SHP77 treated with DMSO at 0.1 percent for 48 hours (cell line): ENCODE results near the gene CEP131.

Experiments
- DNase-seq: peaks from one replicate; lab custom pipeline; 2025; lab: John Stamatoyannopoulos, UW

Gene CEP131

DNA sequence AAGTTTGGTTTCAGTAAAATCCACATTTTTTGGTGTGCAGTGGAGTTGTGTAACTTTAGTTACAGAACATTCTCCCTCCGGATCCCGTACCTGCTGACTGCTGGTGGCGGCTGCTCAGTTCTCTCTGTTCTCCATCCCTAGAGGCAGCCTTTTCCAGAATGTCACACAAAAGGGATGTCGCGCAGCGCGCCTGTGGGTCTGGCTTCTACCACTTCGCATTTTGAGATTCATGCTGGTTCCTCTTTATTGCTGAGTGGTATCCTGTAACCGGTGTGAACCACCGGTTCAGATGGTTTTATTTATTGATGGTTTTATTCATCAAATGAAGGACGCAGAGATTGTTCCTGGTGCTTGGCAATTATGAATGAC, 981 bp upstream of the CEP131 start:
- DNase-seq, result peak; percentile 50

DNA sequence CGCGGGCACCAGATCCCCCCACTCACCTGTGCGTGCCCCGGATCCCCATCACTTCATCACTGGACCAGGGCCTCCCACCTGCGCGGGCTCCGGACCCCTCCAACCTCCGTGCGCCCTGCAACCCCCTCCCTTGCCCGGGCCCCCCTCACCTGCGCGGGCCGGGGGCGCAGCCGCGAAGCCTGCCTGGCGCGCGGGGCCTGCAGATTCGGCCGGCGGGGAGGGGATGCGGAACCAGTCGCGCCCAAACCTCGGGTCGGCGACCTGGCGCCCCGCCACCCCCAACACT, 202 bp downstream of the CEP131 start:
- DNase-seq, result no peak

DNA sequence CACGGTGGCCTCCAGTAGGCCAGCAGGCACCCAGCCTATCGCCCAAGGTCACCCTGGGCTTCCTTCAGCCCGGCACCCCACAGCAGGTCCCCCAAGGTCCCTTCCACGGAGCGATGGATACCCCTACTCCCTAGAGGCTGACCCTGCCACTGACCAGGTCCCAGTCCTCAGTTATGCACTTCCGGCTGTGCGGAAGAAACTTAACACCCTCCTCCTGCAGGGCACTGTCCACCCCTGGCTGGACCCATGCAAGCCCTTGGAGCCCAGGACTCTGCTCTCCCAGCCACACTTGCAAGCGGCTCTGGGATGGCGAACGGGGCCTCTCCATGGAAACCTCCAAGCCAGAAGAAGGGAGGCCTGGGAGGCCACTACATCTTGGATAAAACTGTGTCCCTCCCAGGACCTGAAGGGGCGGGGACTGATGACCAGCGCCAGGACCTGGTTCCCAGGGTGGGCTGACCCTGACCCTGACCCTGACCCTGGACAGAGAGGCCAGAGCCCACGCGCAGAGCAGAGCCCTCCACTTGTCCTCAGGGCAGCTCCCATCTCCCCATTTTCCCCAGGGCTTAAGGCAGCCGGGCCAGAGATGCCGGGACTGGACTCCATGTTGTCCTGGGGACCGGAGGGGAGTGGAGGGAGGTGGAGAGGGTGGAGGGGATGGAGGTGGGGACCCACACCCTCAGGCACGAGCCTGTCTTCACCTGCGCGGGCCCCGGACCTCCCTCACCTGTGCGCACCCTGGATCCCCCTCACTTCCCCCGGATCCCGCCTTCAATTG, 734 bp downstream of the CEP131 start:
- no peak for DNase-seq

DNA sequence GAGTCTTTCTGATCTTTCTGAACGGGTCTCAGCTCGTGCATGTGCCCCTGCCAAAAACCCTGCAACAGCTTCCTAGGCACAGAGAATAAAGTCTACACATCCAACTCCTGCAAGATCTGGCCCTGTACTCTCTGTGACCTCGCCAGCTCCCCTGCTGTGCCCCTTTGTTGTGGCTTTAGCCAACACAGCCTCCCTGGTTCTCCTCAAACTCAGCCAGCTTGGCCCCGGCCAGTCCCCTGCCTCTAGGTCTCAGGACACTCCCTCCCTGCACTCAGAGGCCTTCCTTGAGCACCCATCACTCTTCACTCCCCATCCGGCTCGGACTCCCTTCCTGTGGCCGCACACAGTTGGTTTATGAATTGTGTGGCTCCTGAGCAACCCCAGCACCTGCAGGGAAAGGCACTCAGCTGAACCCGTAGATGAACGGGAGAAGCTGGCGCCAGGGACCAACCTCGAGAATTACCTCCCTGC, 1.4 kb downstream of the CEP131 start:
- no peak for DNase-seq

DNA sequence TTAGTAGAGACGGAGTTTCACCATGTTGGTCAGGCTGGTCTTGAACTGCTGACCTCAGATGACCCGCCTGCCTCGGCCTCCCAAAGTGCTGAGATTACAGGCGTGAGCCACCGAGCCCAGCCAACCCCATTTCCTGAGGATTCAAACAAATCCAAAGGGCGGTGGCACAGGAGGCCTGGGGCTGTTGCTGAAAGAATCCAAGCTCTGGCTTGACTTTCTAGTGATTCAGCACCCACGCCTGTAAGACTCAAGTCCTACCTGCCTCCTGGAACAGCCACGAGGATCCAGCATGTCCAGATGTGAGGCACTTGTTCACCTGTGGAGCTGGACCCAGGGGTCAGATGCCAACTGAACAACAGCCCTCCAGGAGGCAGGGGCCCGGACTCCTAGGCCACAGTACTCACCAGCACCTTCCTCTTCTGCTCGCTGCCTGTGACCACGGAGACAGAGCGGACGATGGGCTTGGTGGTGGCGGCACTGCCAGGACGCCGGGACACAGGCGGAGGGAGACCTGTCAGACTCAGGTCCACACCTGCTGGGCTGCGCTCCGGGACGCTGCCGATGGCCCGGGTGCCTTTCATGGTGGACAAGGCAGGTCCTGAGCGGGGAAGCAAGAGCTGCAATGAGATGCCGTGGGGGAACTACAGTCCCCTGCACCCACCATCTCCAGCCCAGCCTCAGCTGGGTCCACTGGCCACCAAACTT, 3.1 kb downstream of the CEP131 start:
- no peak for DNase-seq

DNA sequence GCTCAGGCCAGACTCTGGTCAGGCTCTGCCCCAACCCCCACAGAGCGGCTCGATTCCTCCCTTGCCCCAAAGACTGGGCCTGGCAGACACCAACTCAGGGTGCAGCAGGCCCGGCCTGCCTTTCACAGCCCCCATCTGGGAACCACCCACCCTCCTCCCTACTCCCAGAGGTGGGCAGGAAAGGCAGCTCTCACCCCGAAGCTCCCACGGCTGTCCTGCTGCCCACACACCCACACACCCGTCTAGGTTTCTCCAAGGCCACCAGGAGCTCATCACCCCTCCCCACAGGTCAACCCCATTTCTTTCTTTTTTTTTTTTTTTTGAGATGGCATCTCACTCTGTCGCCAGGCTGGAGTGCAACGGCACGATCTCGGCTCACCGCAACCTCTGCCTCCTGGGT, 3.8 kb downstream of the CEP131 start:
- no peak for DNase-seq

DNA sequence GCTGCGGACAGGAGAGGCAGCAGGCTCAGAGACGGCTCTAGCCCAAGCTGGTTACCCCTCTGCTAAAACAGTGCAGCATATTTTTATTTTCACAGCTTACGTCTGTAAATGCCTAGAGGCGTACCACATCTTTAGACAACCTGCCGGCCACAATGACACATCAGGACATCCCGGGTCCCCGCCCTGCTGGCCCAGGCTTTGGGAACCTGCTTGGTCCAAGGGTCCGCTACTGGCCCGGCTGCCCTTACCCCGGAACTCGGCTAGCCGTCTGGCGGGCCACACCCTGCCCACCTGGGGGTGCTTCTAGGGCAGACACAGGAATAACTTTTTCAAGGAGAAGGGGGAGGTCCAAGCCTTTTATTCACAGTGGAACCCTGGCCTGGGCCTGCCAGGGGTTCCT, 4.3 kb downstream of the CEP131 start:
- DNase-seq, result no peak

DNA sequence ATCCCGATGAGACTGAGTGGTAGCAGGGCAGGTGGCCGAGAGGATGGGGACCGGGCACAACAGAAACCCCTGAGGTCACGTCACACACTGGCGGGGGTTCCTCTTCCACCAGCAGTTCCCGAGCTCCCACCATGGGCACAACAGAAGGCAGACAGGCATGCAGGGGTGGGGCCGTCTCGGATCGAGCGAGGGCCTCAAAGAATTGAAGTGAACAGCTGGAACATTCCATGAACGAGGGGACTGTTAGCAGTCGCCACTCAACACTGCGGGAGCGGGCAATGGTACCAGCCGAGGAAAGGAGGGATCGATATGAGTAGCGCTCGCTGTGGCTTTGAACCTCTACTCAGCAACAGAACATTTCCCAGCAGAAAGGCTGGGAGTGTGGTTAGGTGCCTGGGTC, 5.3 kb downstream of the CEP131 start:
- DNase-seq, result no peak

DNA sequence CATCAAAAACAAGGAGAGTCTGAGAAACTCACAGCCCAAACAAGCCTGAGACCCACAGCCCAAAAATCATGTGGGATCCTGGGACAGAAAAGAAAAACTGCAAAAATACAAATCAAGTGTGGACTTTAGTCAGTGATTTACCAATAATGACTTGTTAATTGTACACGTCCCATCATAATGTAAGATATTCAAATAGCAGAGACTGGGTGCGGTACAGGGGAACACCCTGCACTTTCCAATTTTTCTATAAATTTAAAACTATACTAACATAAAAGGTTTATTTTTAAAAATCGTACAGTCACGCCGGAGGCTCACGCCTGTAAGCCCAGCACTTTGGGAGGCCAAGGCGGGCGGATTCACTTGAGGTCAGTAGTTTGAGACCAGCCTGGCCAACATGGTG, 8.8 kb downstream of the CEP131 start:
- no peak for DNase-seq

DNA sequence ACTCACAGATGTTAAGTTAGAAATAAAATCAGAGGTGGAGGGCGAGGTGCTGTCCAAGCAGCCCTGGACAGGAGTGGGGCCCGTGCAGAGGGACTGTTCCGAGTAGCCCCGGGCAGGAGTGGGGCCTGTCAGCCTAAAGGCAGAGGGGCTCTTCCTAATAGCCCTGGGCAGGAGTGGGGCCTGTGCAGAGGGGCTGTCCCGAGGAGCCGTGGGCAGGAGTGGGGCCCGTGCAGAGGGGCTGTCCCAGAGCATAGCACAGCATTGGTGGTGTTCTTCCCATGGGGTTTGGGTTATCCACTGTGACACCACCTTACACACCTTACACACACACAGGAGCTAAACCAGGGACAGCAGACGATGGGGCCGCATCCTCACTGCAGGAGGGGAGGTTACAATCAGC, 10.4 kb downstream of the CEP131 start:
- DNase-seq, result no peak

DNA sequence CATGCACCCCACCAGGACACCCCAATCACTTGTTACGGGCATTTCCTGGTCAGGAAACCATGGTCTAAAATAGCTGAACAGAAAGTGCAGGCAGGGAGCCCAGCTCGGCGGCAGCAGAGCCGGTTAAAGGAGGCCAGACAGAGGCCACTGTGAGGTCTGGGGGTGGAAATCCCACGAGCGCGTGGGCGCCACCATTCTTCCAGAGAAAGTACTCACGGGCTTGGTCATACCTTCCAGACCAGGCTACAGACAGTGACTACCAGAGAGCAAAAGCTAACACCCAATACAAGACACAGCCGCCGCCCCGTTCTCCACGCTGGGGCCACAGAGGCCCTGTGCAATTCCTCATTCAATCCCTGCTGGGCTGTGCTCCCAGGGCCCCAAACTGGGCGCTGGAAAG, 11.9 kb downstream of the CEP131 start:
- no peak for DNase-seq

DNA sequence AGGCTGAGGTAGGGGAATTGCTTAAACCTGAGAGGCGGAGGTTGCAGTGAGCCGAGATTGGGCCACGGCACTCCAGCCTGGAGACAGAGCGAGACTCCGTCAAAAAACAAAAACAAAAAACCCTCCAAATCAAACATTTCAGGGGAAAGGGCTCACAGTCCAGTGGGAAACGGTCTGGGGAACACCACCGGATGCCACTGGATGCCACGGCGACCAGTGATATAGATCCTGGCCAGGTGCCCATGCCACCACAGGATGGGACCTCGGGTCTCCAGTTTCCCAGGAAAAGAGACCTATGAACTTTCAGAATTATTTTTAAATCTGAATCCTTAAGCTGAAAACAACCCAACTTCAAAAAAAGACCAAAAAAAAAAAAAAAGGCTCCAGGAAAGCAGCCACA, 12.3 kb downstream of the CEP131 start:
- DNase-seq, result no peak

DNA sequence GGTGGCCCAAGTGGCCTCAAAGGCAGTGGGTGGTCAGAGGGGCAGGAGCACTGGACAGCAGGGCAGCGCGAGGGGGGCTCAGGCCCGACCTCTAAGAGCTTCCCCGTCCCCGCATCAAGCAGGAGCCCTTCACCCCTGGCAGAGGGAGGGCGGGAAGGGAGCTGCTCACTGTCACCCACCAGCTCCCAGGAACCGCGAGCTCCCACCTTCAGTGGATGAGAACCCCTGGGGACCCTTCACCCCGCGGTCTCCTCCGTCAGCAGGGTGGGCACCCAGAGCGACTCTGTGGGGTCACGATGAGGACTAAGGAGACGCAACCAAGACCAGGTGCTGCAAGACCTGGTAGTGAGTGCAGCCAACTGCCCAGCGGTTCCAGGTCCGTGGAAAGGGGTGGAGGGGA, 13.6 kb downstream of the CEP131 start:
- no peak for DNase-seq

DNA sequence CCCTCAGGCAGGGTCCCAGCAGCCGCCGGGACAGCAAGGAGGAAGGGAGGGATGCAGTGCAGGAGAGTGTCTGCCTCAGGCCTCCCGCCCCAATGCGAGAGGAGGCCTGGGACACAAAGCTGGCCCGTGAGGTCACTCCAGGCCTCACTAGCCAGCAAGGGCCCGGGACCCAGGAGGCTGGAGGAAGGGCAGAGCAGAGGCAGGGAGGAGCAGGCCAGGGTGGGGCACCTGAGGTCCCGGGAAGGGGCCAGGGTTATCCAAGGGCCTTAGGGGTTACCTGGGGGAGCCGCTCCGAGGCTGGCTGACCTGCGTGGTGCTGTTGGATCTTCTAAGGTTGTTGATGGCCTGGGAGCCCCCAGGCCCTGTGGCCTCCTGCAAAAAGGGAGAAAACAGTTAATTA, 14.1 kb downstream of the CEP131 start:
- no peak for DNase-seq

DNA sequence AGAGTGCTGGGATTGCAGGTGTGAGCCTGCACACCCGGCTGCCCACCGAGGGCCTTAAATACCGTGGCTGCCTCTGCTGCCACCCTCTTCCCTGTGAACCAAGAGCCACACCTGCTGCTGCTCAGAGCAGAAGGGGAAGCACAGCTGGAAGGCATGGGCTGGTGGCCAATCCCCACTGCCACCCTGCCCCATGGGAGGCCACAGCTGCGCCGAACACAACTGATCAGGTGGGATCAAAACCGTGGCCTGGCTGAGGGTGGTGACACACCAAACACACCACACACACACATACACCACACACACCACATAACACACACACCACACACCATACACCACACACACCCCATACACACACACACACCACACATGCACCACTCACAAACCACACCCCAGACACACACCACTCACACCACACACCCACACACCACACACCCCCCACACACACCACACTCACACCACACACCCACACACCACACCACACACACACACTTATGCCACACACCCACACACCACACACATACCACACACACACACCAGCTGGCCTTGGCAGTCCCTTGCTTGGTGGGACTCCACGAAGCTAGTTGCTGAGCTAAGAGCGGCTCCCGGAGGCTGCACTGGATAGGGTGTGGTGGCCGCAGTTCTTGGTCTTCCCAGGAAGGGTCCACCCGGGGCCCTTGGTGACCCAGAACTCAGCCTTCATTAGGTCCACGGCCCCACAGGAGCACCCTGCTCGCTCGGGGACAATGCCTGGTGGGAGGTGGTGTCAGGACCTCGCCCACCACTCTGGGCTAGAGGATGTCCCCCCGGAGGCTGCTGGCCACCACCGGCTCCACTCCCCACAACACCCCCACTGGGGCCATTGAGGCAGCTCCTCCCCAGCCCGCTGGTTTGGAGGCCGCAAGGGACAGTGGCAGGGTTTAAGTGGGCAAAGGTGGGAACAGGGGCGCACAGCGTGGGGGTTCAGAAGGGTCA, 14.9 kb downstream of the CEP131 start:
- no peak for DNase-seq

DNA sequence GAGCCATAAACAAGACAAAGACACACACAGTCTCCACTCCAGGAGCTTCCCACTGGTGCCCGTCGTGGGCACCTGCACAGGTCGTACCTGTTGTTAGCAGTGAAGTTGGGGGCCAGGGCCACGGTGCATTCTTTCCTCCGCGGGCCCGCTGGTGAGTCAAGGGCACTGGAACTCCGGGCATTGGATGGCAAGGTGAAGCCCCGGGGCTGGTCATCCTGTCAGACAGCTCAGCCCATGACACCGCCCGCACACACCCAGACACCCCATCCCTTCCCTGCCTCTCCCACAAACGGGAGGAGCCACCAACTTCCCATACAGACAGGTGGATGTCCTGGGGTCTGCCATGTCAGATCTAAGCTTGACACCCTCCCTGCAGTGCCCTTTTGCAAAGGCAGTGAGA, 16.1 kb downstream of the CEP131 start:
- DNase-seq, result no peak

DNA sequence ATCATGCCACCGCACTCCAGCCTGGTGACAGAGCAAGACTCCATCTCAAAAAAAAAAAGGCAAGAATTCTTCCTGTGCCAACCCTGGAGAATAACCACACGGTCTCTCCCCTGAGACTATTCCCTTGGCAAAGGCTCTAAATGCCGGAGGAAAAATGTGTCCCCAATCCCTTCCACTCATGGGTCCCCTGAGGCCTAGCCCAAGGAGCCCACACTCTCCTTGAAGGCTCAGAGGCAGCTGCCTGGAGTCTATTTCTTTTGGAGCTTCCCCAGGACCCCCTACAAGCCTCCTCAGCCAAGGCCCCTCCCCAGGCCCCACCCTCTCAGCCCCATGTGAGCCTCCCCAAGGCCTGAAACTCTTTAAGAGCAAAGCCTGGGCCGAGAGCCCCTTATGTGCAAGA, 16.6 kb downstream of the CEP131 start:
- no peak for DNase-seq

DNA sequence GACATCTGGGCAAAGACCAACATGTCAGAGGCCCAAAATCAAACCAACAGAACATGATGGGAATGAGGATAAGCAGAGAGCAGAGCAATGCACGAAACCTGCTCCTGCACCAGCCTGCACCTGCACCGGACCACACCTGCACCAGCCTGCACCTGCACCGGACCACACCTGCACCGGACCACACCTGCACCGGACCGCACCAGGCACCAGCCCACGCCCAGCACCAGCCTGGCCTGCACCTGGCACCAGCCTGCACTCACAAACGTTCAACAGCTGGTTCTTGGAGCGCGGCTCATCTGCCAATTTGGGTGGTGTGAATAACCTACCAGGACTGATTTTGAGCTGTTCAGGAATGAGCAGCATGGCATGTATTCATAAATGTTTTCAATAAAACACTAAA, 18.2 kb downstream of the CEP131 start:
- DNase-seq, result no peak

DNA sequence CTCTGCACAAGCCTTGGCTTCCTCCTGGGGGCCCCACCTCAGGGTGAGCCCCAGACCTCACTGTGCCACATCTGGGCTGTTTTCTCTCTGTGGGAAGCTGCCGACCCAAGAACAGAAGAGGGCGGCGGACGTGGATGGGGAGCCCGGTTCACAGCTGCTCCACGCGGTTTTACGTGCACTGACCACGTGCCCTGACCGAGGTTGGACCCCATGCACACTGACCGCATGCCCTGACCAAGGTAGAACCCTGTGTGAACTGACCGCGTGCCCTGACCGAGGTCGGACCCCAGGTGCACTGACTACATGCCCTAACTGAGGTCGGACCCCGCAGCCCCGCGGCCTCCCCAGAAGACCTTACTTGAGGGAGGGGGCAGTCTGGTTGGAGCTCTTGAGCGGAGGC, 19.6 kb downstream of the CEP131 start:
- DNase-seq, result no peak

DNA sequence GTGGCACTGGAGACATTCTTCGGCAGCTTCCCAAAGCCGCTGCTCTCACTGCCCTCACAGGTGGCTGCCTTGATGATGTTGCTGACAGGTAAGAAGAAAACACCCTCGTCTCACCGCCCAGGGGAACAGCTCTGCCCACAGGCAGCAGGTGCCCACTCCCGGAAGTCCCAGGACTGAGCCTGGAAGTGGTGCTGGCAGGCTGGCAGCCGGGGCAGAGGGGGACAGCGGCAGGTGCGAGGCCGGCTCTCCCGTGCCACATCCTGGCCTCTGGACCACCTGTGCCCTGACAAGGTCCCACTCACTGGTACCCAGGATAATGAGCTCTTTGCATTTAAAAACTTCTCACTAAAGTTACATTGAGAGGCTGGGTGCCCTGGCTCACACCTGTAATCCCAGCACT, 20.4 kb downstream of the CEP131 start:
- DNase-seq, result no peak

DNA sequence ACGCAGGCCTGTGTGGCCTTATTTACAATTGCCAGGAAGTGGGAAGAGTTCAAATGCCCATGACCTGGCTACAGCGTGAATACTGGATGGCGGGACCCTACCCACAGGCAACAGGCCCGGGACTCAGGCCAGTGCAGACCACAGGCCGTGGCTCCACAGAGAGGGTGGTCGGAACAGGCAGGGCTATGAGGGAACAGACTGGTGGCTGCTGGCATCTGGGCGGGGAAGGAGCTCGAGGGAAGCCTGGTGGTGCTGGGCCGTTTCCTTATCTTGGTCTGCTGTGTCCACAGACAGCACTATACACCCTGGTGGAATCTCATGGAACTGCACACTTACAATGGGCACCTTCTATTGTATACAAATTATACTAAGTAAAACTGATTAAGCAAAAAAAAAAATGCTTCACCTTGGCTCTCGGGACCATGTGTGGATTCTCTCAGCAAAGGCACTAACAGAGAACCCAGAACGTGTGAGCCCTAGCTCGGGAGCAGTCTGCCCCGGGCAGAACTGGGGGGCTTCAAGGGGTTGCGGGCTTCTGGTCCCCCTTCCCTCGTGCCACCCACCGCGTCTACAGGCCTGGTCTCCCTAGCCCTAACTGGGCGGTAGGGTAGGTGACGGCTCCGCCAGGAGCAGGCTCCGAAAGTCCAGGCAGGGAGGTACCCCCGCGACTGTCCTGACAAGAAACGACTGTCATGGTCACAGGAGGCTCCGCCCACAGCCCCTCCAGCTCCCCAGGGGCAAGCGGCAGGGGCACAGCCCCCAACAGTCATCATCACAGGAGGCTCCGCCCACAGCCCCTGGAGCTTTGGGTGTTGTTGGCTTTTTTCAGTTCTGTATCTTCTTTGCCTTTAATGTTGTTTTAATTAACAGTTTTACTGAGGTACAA, 21.8 kb downstream of the CEP131 start:
- no peak for DNase-seq

DNA sequence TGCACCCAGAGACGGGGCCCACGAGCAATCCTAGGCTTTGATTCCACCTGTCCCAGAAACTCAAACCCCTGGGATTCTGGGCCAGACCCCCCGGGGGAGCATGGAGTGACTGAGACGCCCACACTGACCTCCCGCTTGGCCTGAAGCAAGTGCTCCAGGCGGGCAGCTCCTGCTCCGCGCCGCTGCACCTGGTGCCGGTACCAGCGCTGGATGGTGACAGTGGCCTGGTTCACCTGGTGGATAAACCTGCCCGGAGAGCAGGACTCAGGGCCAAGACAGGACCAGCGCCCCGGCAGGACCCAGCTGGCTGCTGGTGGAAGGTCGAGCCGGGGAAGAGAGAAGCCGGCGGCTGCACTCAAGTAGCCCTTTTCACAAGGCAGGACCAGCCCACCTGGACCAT, 22.6 kb downstream of the CEP131 start:
- no peak for DNase-seq
